Measurements from ENCODE around the gene MORC1. TPM values are rescaled to one million over a fixed set of nuclear protein-coding genes. Genes with fewer than 3 reads are reported as not detected.

Gene MORC1
- total RNA-seq, 1 experiment from 2014 or later = not detected

DNA sequence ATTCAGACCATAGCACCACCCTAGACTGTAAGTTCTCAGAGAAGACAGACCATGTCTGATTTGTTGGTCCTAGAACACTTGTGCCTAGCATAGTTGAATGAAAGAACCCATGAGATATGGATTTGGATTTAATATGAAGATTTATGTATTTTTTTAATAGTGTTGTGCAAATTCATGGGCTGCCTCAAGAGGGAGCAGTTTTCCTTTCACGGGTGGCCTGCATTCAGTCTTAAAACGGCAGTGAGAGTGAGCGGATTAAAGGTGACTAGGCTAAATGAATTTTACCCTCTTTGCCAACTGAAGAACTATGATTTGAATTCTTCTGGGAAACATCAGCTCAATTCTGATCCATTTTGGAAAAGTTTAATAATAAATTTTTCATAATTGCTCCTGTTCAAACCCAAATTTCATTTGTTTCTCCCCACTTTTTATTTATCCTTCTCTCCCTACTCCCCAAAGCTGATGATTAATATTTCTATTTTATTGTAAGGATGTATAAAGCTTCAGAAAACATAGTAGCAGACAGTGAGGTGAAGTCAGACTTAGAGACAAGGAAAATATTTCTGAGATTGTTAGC is 67.3 kb downstream of the MORC1 start:
- in situ Hi-C loops (cut with HindIII; ENCODE audit: low sequenced_read_pairs) = no loop called here
- DNase-seq (ENCODE audit: low spot score) = no peak

DNA sequence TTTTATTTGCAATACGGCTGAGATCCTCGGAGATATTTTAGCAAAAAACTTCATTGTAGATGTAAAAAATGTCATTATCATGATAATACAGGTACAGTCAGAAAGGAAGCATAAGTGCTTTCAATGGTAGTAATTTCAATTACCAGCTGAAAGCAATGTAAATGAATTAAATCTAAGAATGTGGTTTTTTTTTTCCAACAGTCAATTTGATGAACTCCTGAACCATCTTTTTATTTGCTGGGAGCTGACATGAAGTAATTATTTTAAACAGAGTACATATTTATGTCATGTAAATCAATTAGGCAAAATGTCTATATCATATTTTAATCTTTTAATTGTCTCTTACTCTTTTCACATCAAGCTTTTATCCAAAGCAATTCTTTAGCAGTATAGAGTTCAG is 70.6 kb downstream of the MORC1 start:
- in situ Hi-C loops (cut with HindIII; ENCODE audit: low sequenced_read_pairs) = no loop called here
- no peak for DNase-seq (ENCODE audit: low spot score)

DNA sequence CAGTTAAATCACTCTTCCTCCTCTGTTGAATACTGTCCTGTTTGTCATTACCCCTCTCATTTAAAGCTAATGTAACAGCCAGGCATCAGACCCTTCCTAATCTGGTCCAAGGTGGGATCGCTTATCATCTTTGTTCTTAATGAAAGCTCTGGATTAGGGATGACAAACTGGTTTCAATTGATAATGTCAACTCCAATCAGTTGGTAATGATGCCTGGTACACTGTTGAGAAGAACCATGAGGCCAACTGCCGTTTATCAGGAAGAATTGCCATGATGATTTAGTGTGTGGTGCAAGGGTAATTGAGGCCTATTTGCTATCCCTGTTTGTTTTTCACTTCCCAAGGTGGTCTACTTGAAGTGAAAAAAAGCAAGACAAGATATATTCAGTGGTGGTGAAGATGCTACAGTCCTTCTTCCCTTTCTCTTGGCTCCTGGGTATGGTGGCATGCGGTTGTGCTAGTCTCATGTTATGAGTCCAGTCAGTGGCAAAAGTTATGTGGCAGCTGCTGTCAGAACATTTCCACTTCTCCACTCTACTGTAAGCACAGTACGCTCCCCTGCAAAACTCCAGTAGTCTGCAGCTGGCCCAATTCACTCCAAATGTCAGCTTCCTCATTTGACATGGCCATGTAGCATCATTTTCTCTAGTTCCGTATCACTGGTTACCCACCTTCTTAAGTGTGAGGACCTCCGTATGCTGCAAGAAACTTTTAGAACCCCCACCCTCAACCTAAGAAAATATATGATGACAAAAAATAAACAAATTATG is 72.5 kb downstream of the MORC1 start:
- DNase-seq (ENCODE audit: low spot score) = no peak
- in situ Hi-C loops (cut with HindIII; ENCODE audit: low sequenced_read_pairs) = no loop called here

DNA sequence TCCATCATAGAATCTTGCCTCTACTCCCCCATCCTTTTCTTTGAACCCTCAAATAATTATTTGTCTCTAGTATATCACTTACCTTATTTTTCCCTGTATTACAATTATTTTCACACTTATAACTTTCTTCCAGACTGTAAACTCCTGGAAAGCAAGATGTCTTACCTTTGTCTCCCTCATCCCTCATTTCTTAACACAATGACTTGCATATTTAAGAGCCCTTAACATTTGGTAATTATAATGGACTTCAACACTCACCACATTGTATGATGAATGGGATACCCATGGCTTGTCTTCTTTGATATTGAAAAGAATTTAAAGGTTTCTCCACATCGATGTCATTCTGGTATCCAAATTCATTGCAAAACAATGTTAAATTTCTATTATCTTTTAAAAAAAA is 82.9 kb downstream of the MORC1 start:
- DNase-seq (ENCODE audit: low spot score) = no peak
- in situ Hi-C loops (cut with HindIII; ENCODE audit: low sequenced_read_pairs) = no loop called here

DNA sequence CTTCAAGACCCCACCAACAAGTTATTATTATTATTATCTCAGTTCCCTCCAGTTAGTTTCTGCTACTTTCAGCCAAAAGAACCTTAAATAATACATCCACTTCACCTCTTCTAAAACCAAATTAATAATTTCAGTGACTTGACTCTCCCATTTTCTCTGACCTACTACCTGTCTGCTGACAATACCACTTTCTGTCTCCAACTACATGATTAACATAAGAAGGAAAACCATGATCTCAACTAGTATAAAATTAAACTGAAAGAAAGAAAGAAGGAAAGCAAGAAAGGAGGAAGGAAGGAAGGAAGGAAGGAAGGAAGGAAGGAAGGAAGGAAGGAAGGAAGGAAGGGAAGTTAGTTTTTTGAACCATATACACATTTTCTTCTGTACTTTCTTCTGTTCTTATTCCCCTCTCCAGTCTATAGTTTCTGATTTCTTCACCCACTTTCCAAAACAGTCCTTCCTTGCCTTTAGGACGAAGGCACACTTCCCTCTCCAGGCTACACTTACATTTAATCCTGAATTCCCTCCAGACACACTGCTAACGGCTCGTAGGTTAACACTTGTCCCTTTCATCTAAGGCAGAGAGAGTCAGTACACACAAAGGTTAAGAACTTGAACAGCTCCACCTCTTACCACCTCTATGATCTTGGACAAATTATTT is 84.8 kb downstream of the MORC1 start:
- in situ Hi-C loops (cut with HindIII; ENCODE audit: low sequenced_read_pairs) = no loop called here
- DNase-seq (ENCODE audit: low spot score) = no peak

DNA sequence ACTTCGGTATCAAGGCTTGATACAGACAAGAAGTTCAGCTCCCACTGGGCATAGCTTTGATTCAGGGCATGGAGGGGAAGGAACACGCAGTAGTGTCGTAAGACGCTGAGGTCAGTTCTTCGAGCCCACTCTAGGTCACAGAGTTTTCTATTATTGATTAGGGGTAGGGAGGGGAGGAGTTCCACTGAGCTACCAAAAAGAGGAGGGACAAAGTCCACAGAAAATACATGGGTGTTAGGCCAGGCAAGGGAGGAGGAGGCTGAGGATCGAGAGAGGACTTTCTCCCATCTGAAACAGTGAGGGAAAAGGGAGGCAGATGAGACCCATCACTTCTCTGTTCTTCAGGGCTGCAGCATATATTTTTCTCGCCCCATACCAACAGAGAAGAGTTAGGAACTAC is 89.2 kb downstream of the MORC1 start:
- in situ Hi-C loops (cut with HindIII; ENCODE audit: low sequenced_read_pairs) = no loop called here
- no peak for DNase-seq (ENCODE audit: low spot score)

DNA sequence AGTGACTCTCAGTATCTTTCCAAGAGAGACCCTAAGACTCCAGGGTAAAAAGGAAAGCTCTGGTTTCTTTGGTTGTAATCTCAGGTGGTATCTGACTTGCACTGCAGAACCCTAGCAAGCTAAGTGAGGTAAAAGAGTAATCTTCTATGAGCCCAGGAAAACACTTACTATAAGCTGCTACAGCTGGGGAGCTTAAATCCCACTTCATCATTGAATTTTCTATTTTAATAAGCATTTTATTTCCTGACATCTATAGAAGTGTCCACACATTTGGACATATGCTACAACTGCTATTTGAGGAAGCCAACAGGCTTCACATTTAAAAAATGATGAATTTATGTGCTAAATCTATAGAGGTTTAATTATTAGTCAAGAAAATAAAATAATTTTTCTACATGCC is 91.1 kb downstream of the MORC1 start:
- in situ Hi-C loops (cut with HindIII; ENCODE audit: low sequenced_read_pairs) = no loop called here
- DNase-seq (ENCODE audit: low spot score) = no peak

DNA sequence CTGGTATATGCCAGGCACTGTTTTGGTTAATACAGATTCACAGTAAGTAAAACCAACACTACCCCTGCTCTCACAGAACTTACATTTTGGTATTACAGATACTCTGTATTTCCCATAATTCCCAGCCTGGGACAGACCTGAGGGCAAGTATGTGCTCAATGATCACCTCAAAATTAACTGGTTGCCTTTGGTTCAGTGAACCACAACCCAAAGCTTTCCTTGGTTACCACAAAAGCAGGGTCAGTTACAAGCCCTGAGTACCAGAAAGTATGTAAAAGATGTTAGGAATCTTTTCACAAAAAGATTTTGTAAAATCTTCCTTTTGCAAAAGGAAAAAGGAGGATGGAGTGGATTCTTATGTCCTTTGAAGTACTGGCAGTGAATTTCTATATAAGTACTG is 92.0 kb downstream of the MORC1 start:
- DNase-seq (ENCODE audit: low spot score) = no peak
- in situ Hi-C loops (cut with HindIII; ENCODE audit: low sequenced_read_pairs) = no loop called here

DNA sequence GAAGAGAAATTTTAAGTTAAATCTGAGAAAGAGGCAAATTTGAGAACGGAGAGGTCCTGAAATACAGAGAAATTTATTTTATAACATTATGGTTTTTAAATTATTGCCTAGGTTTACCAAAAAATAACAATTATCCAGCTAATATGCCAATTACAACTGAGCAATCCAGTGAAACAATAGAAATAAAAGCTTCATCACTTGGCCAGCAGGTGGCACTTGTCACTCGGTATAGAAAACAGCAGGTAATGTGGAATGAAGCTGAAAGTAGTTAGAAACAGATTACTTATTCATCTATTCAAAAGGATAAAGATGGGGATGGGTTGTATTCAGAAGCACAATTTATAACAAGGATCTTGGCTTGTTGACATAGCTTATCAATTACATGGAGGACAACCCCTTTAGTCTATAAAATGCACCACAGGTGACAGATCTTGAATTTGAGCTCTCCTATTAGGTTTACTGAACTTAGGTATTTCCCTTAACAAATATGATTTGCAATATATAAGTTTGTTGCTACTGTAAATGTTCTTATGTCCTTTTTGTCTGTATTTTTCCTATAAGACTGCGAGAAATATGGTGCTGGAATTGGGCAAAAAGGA is 94.2 kb downstream of the MORC1 start:
- in situ Hi-C loops (cut with HindIII; ENCODE audit: low sequenced_read_pairs) = no loop called here
- peak; percentile 70 for DNase-seq (ENCODE audit: low spot score)

DNA sequence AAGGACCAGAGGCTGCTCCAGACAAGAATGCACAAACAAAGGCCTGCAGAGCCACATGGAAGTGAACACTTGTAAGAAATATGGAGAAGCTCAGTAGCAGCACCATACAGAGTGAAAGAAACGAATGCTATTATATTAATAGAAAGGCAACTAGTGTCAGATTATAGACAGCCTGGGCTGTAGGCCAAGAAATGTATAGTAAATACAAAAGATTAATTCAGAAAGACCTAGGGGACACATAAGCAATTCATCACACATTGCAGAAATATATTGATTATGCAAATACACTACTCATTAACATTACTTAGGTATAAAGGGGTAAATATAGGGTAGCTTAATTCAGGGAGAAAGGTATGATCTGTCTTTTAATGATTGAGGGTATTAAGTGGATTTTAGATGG is 94.8 kb downstream of the MORC1 start:
- DNase-seq (ENCODE audit: low spot score) = no peak
- in situ Hi-C loops (cut with HindIII; ENCODE audit: low sequenced_read_pairs) = no loop called here

DNA sequence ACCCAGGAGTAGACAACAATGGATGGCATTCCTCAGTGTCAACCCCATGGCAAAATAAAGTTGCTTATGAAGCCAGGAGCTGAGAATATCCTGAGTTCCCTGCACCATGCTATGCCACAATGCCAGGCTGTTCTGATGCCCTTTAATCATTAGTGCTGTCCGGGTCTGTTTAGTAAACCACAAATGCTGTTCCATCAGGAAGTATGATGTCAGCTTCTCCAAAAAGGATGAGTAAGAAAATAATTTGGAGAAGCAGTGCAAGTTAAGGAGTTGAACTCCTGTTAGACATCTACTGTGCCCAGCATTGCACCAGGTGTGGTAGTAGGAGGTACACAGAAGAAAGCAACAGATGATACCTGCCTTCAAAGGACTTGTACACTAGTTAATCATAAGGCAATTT is 96.4 kb downstream of the MORC1 start:
- in situ Hi-C loops (cut with HindIII; ENCODE audit: low sequenced_read_pairs) = no loop called here
- no peak for DNase-seq (ENCODE audit: low spot score)

DNA sequence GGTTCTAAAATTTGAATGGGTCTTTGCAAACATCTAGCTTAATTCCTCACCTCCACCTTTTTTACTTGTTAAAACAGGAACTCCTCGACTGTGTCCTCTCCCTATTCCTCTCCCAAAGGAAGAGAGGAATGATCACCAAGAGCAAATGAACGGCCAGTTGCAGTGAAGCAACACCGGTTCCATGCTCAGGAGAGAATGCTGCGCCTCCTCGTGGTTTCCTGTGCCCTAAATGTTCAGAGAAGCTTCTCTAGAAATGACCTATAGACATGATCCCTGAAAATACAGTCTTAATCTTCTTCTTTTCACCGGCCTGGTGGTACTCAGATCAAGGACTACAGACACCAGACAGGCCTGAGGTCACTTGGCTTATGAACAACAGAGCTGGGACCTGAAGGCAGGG is 99.1 kb downstream of the MORC1 start:
- in situ Hi-C loops (cut with HindIII; ENCODE audit: low sequenced_read_pairs) = no loop called here
- DNase-seq (ENCODE audit: low spot score) = no peak

DNA sequence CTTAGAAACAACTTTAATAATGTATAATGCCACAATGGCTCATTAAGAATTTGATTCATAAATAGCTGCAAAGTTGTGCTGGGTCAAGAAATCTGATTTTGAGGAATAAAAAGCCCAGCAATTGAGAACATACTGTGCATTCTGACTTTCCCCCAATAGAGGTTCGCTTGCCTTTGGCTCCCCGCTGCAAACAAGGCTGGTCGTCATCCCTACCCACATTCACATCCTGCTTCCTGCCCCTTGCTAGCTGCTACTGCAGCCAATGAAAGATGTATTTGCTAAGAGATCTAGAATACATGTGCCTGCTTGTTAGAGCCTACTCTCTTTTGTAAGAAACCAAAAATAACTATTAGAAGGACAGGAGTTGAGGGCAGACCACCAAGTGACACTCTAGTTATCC is 112.5 kb downstream of the MORC1 start:
- in situ Hi-C loops (cut with HindIII; ENCODE audit: low sequenced_read_pairs) = no loop called here

DNA sequence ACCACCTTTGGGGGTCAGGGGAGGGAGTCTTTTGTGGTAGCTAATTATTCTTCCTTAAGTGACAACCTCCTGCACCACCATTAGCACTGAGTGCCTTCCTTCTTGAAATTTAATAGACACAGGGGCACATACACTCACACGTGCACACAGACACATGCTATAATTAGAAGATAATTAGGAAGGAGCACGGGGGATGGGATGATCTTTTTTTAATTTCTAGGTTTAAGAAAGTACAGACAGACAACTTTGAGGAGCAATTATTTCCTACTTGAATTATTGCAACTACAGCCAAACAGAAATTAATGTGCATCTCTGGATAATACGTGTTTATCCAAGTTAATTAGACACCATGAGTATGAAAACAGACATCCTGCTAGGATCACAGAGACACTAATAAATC is 119.5 kb downstream of the MORC1 start:
- in situ Hi-C loops (cut with HindIII; ENCODE audit: low sequenced_read_pairs) = no loop called here
- DNase-seq (ENCODE audit: low spot score) = no peak

More for the DNA sequence above, 112.5 kb downstream of the MORC1 start:
- no peak for DNase-seq (ENCODE audit: low spot score)

DNA sequence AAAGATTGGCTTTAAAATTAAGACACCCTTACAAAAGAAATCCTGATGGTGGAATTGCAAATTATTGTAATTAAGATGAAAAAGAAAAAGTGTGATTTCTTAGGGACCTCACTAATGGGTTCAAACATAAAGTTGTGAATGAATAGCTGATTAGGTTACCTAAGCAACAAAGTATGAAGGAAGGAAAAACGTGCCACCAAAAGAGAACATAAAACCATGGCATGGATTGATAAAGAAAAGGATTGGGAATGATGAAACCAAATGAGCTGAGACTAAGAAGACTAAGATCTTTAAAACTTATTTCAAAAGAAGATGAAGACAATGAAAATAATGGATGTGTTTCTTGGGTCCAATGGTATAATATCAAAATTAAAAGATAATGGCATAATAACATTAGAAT is 132.1 kb downstream of the MORC1 start:
- in situ Hi-C loops (cut with HindIII; ENCODE audit: low sequenced_read_pairs) = no loop called here
- no peak for DNase-seq (ENCODE audit: low spot score)

DNA sequence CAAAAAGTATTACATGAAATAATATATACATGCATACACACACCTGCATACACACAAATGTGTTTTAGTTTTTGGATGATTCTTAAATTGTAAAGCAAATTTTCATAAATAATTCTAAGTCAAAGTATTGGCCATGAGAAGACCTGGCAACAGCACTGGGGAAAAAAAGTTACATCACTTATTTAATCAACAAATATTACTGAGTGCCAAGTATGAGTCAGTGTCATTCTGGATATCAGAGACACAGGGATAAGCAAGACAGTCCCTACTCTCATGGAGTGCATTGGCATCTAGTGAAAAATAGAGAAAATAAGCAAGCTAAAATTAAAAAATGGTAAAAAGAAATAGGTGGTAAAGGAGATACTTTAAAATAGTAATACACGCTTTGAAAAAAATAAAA is 134.9 kb downstream of the MORC1 start:
- in situ Hi-C loops (cut with HindIII; ENCODE audit: low sequenced_read_pairs) = no loop called here
- no peak for DNase-seq (ENCODE audit: low spot score)

DNA sequence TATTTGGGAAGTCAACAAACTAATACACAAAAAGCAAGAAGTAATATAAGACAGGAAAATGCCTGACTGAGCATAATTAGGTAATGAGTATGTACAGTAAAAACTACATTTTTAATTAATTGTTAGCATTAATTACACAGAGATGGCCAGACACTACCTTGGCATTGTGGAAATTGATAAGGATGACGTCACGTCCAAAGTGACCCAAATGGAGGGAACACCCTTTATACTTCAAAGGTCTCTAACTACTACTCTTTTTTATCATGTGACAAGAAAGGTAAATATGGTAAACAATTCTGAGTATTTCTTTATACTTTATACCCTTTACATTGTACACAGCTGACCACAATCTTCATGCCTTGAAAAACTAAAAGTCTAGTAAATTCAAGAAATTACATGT is 141.9 kb downstream of the MORC1 start:
- DNase-seq (ENCODE audit: low spot score) = no peak
- in situ Hi-C loops (cut with HindIII; ENCODE audit: low sequenced_read_pairs) = no loop called here

DNA sequence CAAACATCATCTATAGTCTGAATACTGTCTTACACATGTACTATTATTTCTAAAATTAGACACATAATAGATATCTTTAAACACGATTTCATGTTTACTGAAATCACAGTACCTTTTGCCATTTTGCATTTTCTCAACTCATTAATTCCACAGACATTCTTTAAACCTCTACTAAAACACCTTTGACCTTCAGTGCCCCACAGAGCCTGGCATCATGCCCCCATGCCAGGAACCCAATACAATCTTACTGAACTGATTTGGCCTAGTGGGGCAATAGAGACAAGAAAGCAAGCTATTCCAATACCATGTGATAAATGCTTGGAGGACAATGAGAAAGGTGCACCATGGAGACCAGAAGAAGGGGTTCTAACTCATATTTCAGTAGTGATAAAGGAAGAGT is 144.9 kb downstream of the MORC1 start:
- DNase-seq (ENCODE audit: low spot score) = no peak
- in situ Hi-C loops (cut with HindIII; ENCODE audit: low sequenced_read_pairs) = no loop called here

DNA sequence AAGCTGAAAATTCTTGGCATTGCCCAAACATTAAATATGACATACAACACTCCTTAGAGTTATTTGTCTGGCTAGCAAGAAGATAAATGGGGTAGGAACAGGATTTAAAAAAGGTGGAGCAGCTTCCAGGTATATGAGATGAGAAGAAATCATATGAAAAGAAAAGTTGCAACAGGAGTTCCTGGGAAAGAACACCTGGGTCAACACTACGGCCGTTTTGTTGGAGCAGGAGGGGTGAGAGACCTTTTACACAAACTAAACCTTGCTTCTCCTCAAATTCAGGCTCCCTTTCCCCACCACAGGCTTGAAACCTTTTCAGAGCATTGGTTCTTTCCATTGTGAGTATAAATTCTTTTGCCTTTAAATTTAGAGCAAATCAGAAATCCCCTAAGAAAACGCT is 145.5 kb downstream of the MORC1 start:
- in situ Hi-C loops (cut with HindIII; ENCODE audit: low sequenced_read_pairs) = no loop called here
- no peak for DNase-seq (ENCODE audit: low spot score)

DNA sequence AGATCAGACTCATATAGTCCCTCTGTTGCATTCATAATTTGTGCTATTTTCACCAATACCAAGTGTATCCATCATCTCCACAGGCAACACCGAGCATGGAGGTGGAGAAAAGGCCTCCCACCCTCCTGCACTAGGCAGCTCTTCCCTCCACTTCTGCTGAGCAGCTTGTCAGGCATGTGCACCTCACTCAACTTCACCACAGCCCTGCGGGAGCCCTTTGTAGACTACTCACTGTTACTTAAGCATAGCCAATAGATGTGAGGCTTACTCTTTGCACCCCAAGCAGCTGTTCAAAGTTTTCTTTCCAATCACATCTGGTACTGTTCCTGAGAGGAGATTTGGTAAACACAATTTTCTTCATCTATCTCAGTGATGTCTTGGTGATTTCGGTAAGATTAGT is 147.4 kb downstream of the MORC1 start:
- in situ Hi-C loops (cut with HindIII; ENCODE audit: low sequenced_read_pairs) = no loop called here
- no peak for DNase-seq (ENCODE audit: low spot score)

Data from G401 (cell line).